NT2/D1 (cell line): Measurements from ENCODE around the gene SRBD1.

ENCODE experiments used
- SUZ12 ChIP-seq: IDR thresholded peaks from 2 replicates; pipeline ENCODE4 v1.6.1; 2011; ENCODE audit not compliant: insufficient read length, insufficient read depth; ENCODE audit errors: extremely low read depth
- ZNF274 ChIP-seq: IDR thresholded peaks from 2 replicates; pipeline ENCODE4 v1.6.1; 2011; ENCODE audit warnings: mild to moderate bottlenecking, low read depth, low read length

GRCh38 chr2:45591073-45591472 is 20.0 kb downstream of the SRBD1 start:
- no peak for TF ChIP-seq ZNF274
- TF ChIP-seq SUZ12 = no peak
